Upper lobe of left lung (tissue), 6 donors: ENCODE data around the gene PI4K2A. TPM values are rescaled to one million over a fixed set of nuclear protein-coding genes. Genes with fewer than 3 reads are reported as not detected.

Experiments
- ATAC-seq, 2 donors: fragments of 200-7000 bp; cut with Tn5 transposase; one replicate each; pipeline ENCODE4 v1.9.1; 2022; ENCODE audit warnings: mild to moderate bottlenecking in 2 of 2, moderate library complexity in 2 of 2; ENCODE audit not compliant: low FRiP score in 2 of 2
- DNase-seq, 2 donors: peaks; one replicate each; pipeline ENCODE4 v3.0.0-alpha.2; 2019 to 2020
- H3K27ac ChIP-seq, 4 donors: fragments of 200-600 bp; sonication (generic); one replicate each; pipeline ENCODE4 v1.5.1; 2016 to 2019
- H3K27me3 ChIP-seq, 4 donors: fragments of 200-600 bp; sonication (generic); one replicate each; pipeline ENCODE4 v1.5.1; 2017 to 2019
- H3K36me3 ChIP-seq, 4 donors: fragments of 200-600 bp; sonication (generic); one replicate each; pipeline ENCODE4 v1.5.1; 2016 to 2019
- H3K4me1 ChIP-seq, 4 donors: fragments of 200-600 bp; sonication (generic); one replicate each; pipeline ENCODE4 v1.5.1; 2018 to 2019
- H3K4me3 ChIP-seq, 4 donors: fragments of 200-600 bp; sonication (generic); one replicate each; pipeline ENCODE4 v1.5.1; 2017 to 2019; ENCODE audit warnings: mild to moderate bottlenecking in 2 of 4, moderate library complexity in 1 of 4
- H3K9me3 ChIP-seq, 4 donors: fragments of 200-600 bp; sonication (generic); one replicate each; pipeline ENCODE4 v1.5.1; 2018 to 2019
- EP300 ChIP-seq, 4 donors: sonication (generic); formaldehyde crosslinking; IDR thresholded peaks; one replicate each; pipeline ENCODE4 v1.5.1; 2017; ENCODE audit warnings: antibody characterized with exemption in 4 of 4, control low read depth in 2 of 4
- POLR2A ChIP-seq, 4 donors: fragments of 450-650 bp; IDR thresholded peaks; one replicate each; pipeline ENCODE4 v1.5.1; 2016 to 2017; ENCODE audit warnings: antibody characterized with exemption in 4 of 4, mild to moderate bottlenecking in 2 of 4
- POLR2AphosphoS5 ChIP-seq, 2 donors: sonication (generic); formaldehyde crosslinking; IDR thresholded peaks; one replicate each; pipeline ENCODE4 v1.5.1; 2017; ENCODE audit warnings: antibody characterized with exemption in 2 of 2
- WGBS, 2 donors: methylation state at CpG; one replicate each; pipeline ENCODE4 v1.1.5; 2017 to 2018; 5-methylcytosine and 5-hydroxymethylcytosine counted together
- total RNA-seq, 6 donors: library from RNA; depleted of rRNA in 4 of 6; stranded (reverse); fragments of >200 nt in 4 of 6; gene quantifications; one replicate each; pipeline versions ENCODE4 v1.1.0 to v1.2.1, GENCODE V29; 2016 to 2021
- TF ChIP-seq, protein P1 (sequence below), 6 experiments: fragments of 450-650 bp in 4 of 6; fragments of 200-600 bp in 2 of 6; sonication (generic) in 2 of 6; IDR thresholded peaks; one replicate each; pipeline ENCODE4 v1.5.1; 2016 to 2019; ENCODE audit warnings: antibody characterized with exemption in 6 of 6
- donor health status: DM: no; HTN: no; CAD: no; lungs with moderate emphysema.
- donor health status: DM: no; HTN: yes; CAD: no; lungs with severe emphysema.

PI4K2A gene
- total RNA-seq, 6 donors from 2014 or later, result 22.0 to 34.4 (median 28.6) TPM

DNA sequence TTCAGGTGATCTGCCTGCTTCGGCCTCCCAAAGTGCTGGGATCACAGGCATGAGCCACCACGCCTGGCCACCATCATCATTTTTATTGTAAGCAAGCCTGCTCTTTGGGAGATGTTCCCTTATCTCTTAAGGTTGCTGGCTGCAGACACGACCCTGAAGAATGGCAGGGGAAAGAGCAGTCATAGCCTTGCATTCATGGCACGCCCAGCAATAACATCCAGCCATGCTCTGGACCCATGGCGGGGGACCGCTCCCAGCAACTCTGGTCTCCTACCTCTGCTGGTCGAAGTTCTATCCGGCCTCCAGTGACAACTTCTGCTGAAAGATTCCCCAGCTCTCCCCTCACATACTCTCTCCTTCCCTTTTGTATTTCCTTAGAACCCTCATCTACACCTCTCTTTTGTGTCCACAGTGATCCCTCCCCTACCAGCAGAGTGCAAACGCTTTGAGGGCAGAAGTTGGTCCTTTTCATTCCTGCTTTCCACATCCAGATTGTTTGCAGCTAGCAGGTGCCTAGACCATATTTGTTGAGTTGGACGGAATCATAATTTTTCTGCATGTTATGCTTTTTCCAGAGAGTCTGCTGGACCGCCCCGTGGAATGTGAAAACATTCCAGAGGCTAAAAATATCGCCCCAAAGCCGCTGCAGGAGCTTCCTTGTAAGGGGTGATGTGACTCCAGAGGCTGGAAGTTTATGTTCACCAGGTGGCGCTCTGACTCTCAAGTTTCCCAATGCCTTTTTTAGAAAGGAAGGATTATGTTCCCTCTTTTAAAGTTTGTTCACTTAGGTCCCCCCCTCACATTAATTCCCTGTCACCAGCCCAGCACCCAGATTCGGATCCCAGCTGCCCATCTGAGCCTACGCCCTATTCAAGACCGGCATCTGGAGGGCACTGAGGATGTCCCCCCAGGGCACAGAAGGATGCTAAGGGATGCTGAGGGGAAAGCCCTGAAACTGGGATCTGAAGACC, 68.8 kb downstream of the PI4K2A start:
- DNase-seq (peak in 1 of 2 donors; percentile 64), ATAC-seq (peak in 1 of 2 donors; percentile 49)
- 39 to 40% methylated on average over 16 to 18 of the region's 18 CpGs for WGBS, 2 donors
- H3K36me3 ChIP-seq, result no peaks in the 10 kb centered on the region
- peaks cover 23 to 32% (median 25%) of the 10 kb centered on the region in 4 donors for H3K4me1 ChIP-seq
- H3K27ac ChIP-seq, result peak overlapping the region in 1 of 4 donors; percentile 25
- H3K9me3 ChIP-seq, result no peaks in the 10 kb centered on the region
- H3K4me3 ChIP-seq, result no peak overlapping the region
- TF ChIP-seq EP300 (IDR thresholded peaks at IDR 0.05) (no peak), POLR2A (IDR thresholded peaks at IDR 0.05) (no peak), POLR2AphosphoS5 (IDR thresholded peaks at IDR 0.05) (no peak)
- TF ChIP-seq, protein P1, sequence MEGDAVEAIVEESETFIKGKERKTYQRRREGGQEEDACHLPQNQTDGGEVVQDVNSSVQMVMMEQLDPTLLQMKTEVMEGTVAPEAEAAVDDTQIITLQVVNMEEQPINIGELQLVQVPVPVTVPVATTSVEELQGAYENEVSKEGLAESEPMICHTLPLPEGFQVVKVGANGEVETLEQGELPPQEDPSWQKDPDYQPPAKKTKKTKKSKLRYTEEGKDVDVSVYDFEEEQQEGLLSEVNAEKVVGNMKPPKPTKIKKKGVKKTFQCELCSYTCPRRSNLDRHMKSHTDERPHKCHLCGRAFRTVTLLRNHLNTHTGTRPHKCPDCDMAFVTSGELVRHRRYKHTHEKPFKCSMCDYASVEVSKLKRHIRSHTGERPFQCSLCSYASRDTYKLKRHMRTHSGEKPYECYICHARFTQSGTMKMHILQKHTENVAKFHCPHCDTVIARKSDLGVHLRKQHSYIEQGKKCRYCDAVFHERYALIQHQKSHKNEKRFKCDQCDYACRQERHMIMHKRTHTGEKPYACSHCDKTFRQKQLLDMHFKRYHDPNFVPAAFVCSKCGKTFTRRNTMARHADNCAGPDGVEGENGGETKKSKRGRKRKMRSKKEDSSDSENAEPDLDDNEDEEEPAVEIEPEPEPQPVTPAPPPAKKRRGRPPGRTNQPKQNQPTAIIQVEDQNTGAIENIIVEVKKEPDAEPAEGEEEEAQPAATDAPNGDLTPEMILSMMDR (IDR thresholded peaks at IDR 0.05), result peak; percentile 31 to 60 (median 52)
- H3K27me3 ChIP-seq, result no peaks in the 10 kb centered on the region

DNA sequence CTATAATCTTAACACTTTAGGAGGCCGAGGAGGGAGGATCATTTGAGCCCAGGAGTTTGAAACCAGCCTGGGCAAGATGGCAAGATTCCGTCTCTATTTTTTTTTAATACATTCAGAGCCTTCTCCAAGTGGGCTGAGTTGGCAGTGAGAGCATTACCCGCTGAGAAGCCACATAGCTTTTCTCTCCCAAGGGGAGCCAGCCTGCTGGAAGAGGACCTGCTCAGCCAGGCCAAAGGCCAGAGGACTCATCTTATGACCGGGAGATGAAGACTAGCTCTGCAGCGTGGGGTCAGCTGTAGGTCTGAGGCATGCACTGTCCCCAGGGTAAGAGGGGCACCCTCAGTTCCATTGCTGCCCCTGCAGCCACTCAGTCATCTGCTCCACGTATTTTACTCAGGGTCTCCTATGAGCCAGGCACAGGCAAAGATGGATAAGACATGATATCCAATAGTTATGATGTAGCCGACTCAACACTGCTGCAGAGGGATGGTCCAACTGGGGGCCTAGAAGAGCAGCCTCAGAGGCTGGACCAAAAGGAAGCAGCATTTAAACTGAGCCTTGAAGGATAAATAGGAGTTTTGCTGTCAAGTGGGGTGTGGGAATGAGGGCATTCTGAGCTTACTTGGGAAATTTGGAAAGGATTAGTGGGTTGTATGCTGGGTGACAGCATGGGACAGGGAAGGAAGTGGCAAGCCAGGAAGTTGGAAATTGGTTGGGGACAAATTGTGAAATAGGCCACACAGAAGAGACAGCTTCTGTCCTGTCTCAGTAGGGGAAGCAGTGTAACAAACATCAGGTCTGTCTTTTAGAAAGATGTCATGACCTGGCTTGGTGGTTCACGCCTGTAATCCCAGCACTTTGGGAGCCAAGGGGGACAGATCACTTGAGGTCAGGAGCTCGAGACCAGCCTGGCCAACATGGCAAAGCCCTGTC, 71.4 kb downstream of the PI4K2A start:
- peak in 1 of 4 donors; percentile 44 for TF ChIP-seq POLR2A (IDR thresholded peaks at IDR 0.05)
- peak in 1 of 2 donors; percentile 41 for TF ChIP-seq POLR2AphosphoS5 (IDR thresholded peaks at IDR 0.05)
- TF ChIP-seq, protein P1 (IDR thresholded peaks at IDR 0.05), result no peak
- DNase-seq (no peak), ATAC-seq (no peak)
- WGBS, 2 donors, result 79% methylated on average over 9 of the region's 9 CpGs
- no peaks in the 10 kb centered on the region for H3K27me3 ChIP-seq
- peaks cover 39 to 47% (median 47%) of the 10 kb centered on the region in 4 donors for H3K4me1 ChIP-seq
- no peaks in the 10 kb centered on the region for H3K9me3 ChIP-seq
- H3K36me3 ChIP-seq, result peaks cover 0 to 1% (median under 1%) of the 10 kb centered on the region in 4 donors
- H3K4me3 ChIP-seq, result no peak overlapping the region
- peak overlapping the region in 3 of 4 donors; percentile 90 to 97 (median 94) for H3K27ac ChIP-seq

DNA sequence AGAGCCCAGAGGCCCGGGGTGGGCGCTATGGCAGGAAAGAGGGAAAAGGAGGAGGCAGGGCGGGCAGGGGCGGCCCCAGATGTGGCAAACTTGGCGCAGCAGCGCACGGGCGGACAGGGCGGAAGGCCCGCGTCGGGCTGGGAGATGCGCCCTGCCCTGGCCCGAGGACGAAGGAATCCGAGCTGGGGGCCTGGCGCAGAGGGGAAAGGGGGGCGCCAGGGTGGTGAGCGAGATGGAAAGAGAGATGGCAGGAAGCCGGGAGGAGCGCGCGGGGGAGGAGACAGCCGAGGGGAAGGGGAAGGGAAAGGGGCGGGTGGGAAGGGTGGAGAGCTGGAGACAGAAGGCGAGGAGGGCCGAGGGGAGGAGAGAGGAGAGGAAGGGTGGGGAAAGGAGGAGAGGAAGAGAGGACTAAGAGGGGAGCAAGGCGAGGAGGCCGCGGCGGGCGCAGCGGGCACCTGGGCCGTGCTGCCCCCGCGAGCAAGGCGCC, 72.9 kb downstream of the PI4K2A start, which contains the start of gene MARVELD1:
Gene MARVELD1 (plus strand): TSS at position 392 of the 487 bp plus-strand sequence. CDS start 147 bp downstream, outside the sequence.
- Histone ChIP-seq H3K9me3 (no peaks in the 10 kb centered on the region), H3K4me3 (peak within 1 kb of the TSS; percentile 42 to 72 (median 60)), H3K36me3 (peaks cover 0 to 10% (median 4%) of the 10 kb centered on the region in 4 donors), H3K4me1 (peaks cover 52 to 55% (median 54%) of the 10 kb centered on the region in 4 donors), H3K27ac (peak within 1 kb of the TSS; percentile 90 to 97 (median 94)), H3K27me3 (no peaks in the 10 kb centered on the region)
- peak; percentile 42 to 88 for DNase-seq
- ATAC-seq, result peak in 1 of 2 donors; percentile 42
- TF ChIP-seq, protein P1 (IDR thresholded peaks at IDR 0.05), result no peak
- no peak for TF ChIP-seq POLR2A (IDR thresholded peaks at IDR 0.05)
- TF ChIP-seq POLR2AphosphoS5 (IDR thresholded peaks at IDR 0.05), result peak in 1 of 2 donors; percentile 10
- WGBS, 2 donors, result 2 to 9% methylated on average over 31 to 35 of the region's 37 CpGs

DNA sequence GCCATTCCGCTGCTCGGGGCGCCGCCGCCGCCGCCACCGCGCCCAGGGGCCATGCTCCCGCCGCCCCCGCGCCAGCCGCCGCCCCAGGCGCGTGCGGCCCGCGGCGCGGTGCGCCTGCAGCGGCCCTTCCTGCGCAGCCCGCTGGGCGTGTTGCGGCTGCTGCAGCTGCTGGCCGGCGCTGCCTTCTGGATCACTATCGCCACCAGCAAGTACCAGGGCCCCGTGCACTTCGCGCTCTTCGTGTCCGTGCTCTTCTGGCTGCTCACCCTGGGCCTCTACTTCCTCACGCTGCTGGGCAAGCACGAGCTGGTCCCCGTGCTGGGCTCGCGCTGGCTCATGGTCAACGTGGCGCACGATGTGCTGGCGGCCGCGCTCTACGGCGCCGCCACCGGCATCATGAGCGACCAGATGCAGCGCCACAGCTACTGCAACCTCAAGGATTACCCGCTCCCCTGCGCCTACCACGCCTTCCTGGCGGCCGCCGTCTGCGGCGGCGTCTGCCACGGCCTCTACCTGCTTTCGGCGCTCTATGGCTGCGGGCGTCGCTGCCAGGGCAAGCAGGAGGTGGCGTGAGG, 73.4 kb downstream of the PI4K2A start:
- WGBS, 2 donors, result 0 to 1% methylated on average over 11 to 38 of the region's 69 CpGs
- Histone ChIP-seq H3K4me3 (peak overlapping the region; percentile 42 to 72 (median 60)), H3K36me3 (peaks cover 0 to 10% (median 4%) of the 10 kb centered on the region in 4 donors), H3K4me1 (peaks cover 56 to 60% (median 59%) of the 10 kb centered on the region in 4 donors), H3K9me3 (no peaks in the 10 kb centered on the region), H3K27ac (peak overlapping the region; percentile 90 to 97 (median 94)), H3K27me3 (no peaks in the 10 kb centered on the region)
- ATAC-seq, result peak; percentile 57 to 67
- DNase-seq, result peak; percentile 76 to 94
- TF ChIP-seq, protein P1 (IDR thresholded peaks at IDR 0.05), result peak in 4 of 6 experiments; percentile 11 to 55 (median 42)
- no peak for TF ChIP-seq EP300 (IDR thresholded peaks at IDR 0.05)
- peak in 2 of 4 donors; percentile 34 to 53 for TF ChIP-seq POLR2A (IDR thresholded peaks at IDR 0.05)
- peak; percentile 17 to 44 for TF ChIP-seq POLR2AphosphoS5 (IDR thresholded peaks at IDR 0.05)
